Sigmoid colon (tissue), 7 donors: ENCODE data around the gene ADARB1. TPM values are rescaled to one million over a fixed set of nuclear protein-coding genes. Genes with fewer than 3 reads are reported as not detected.

Experiments used
- DNase-seq: peaks from one replicate; pipeline ENCODE4 v3.0.0-alpha.2; 2019
- H3K27ac ChIP-seq, 4 donors: fragments of 200-600 bp; sonication (generic); one replicate each; pipeline ENCODE4 v1.5.1; 2016 to 2019; ENCODE audit warnings: mild to moderate bottlenecking in 1 of 4
- H3K27me3 ChIP-seq, 3 donors: fragments of 200-600 bp; sonication (generic); one replicate each; pipeline ENCODE4 v1.5.1; 2019; ENCODE audit warnings: mild to moderate bottlenecking in 1 of 3
- H3K36me3 ChIP-seq, 4 donors: fragments of 200-600 bp; sonication (generic); one replicate each; pipeline ENCODE4 v1.5.1; 2016 to 2019
- H3K4me1 ChIP-seq, 4 donors: fragments of 200-600 bp; sonication (generic); one replicate each; pipeline ENCODE4 v1.5.1; 2017 to 2019
- H3K4me3 ChIP-seq, 4 donors: fragments of 200-600 bp; sonication (generic); one replicate each; pipeline ENCODE4 v1.5.1; 2017 to 2019; ENCODE audit warnings: mild to moderate bottlenecking in 2 of 4, moderate library complexity in 1 of 4
- H3K9me3 ChIP-seq, 4 donors: fragments of 200-600 bp in 3 of 4; sonication (generic) in 3 of 4; one replicate each; pipeline versions ENCODE4 v1.5.1 to v1.6.1; 2013 to 2019
- CTCF ChIP-seq, 4 experiments: fragments of 450-650 bp in 3 of 4; fragments of 200-600 bp in 1 of 4; IDR thresholded peaks; one replicate each; pipeline ENCODE4 v1.5.1; 2016 to 2019; ENCODE audit warnings: antibody characterized with exemption in 4 of 4, mild to moderate bottlenecking in 3 of 4, moderate library complexity in 2 of 4
- EP300 ChIP-seq, 4 donors: sonication (generic); formaldehyde crosslinking; IDR thresholded peaks; one replicate each; pipeline ENCODE4 v1.6.1; 2017; ENCODE audit warnings: antibody characterized with exemption in 4 of 4
- POLR2A ChIP-seq, 2 donors: fragments of 450-650 bp; IDR thresholded peaks; one replicate each; pipeline ENCODE4 v1.6.1; 2016; ENCODE audit warnings: antibody characterized with exemption in 2 of 2, mild to moderate bottlenecking in 2 of 2, moderate library complexity in 2 of 2
- POLR2AphosphoS5 ChIP-seq, 4 donors: sonication (generic); formaldehyde crosslinking; IDR thresholded peaks; one replicate each; pipeline ENCODE4 v1.6.1; 2017; ENCODE audit warnings: antibody characterized with exemption in 4 of 4
- WGBS, 2 donors: extraction: QIAGEN DNeasy Blood & Tissue Kit; methylation state at CpG; one replicate each; pipeline ENCODE4 v1.1.7; 2013; 5-methylcytosine and 5-hydroxymethylcytosine counted together
- intact Hi-C: fragments of 100-400 bp; cut with DNase I; formaldehyde crosslinking; loops from one replicate; pipeline ENCODE4 v1.15.1; 2023
- polyA plus RNA-seq, 3 donors: library from polyadenylated mRNA; stranded (reverse); fragments of 200-250 nt; gene quantifications; one replicate each; pipeline ENCODE4 v1.2.3, GENCODE V29; 2013
- total RNA-seq, 4 donors: library from RNA; depleted of rRNA; stranded (reverse); fragments of >200 nt; gene quantifications; one replicate each; pipeline ENCODE4 v1.1.0, GENCODE V29; 2016
- donor health status: healthy with polysubstance abuse.
- donor health status: Bipolar disorder and iron deficiency.
- donor health status: healthy.

The ADARB1 gene
- total and polyA plus RNA-seq, 7 donors, result 0.92 to 102 (median 41.3) TPM

DNA sequence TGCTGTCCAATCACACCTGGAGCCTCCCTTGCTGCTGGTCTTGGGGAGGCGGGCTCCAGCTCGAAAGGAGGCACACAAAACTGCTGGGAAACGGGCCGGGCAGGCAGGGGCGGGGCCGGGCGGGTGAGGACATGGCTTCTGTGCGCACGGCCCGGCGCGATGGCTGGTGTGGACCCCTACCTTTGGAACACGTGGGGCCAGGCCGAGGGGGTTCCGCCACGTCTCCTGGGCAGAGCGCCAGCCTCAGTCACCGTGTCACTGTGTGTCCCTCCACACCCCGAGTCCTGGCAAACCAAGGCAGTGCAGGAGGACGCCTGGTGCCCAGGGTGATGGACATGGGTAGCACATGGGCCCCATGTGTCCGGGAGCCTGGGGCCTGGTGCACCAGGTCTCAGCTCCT, 42.0 kb upstream of the ADARB1 start:
- Histone ChIP-seq H3K9me3 (peaks cover 0 to 11% (median 3%) of the 10 kb centered on the region in 4 donors), H3K36me3 (no peaks in the 10 kb centered on the region), H3K27me3 (no peaks in the 10 kb centered on the region), H3K27ac (peak overlapping the region in 1 of 4 donors; percentile 85), H3K4me1 (peaks cover 0 to 29% (median 27%) of the 10 kb centered on the region in 4 donors), H3K4me3 (no peak overlapping the region)
- 27 to 77% methylated on average over 21 of the region's 21 CpGs for WGBS, 2 donors
- peak; percentile 68 for DNase-seq
- intact Hi-C loops, result no loop called here
- TF ChIP-seq CTCF (IDR thresholded peaks at IDR 0.05) (no peak), POLR2AphosphoS5 (IDR thresholded peaks at IDR 0.05) (no peak), EP300 (IDR thresholded peaks at IDR 0.05) (no peak), POLR2A (IDR thresholded peaks at IDR 0.05) (no peak)

GRCh38 chr21:45032977-45033710, 41.2 kb upstream of the ADARB1 start:
- H3K4me1 ChIP-seq, result peaks cover 0 to 29% (median 27%) of the 10 kb centered on the region in 4 donors
- H3K4me3 ChIP-seq, result no peak overlapping the region
- no peaks in the 10 kb centered on the region for H3K27me3 ChIP-seq
- WGBS, 2 donors, result 62 to 73% methylated on average over 35 of the region's 35 CpGs
- peaks cover 0 to 11% (median 3%) of the 10 kb centered on the region in 4 donors for H3K9me3 ChIP-seq
- peak; percentile 63 for DNase-seq
- TF ChIP-seq POLR2A (IDR thresholded peaks at IDR 0.05), result no peak
- TF ChIP-seq POLR2AphosphoS5 (IDR thresholded peaks at IDR 0.05), result no peak
- no peak for TF ChIP-seq EP300 (IDR thresholded peaks at IDR 0.05)
- no peak for TF ChIP-seq CTCF (IDR thresholded peaks at IDR 0.05)
- peak overlapping the region in 3 of 4 donors; percentile 55 to 85 (median 61) for H3K27ac ChIP-seq
- no peaks in the 10 kb centered on the region for H3K36me3 ChIP-seq
- intact Hi-C loops, result no loop called here

DNA sequence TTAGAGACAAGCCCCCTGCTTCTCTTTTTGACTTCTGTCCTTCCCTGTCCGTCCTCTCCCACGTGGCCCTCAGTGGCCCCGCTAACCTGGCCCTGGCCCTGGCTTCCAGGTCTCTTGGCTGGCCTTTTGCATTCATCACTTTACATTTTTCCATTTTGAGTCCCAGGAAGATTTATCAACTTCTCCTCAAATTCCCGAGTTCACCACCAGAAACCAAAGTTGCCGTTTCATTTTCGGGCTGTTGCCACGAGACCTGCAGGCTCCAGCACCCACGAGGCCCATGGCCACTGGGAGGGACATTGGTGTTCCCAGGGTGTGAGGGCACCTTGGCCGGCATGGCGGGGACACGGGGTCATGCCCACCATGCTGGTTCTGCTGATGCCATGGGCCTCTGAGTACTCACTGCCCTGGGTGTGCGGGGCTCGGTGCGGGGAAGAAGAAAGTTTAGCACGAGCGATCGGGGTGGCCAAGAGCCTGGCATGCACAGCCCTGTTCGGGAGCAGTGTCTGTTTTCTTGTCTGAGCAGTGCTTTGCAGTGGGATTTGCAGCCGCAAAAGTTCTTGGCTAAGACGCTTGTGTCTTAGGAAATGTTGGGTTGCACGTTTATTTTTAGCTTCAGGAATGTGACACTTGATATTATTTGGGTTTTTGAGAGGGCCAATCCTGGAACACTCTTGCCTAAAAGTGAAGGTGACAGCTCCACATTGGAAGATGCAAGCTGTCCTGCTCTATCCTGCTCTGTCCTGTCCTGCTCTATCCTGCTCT, 40.4 kb upstream of the ADARB1 start:
- DNase-seq, result peak; percentile 78
- peaks cover 0 to 11% (median 3%) of the 10 kb centered on the region in 4 donors for H3K9me3 ChIP-seq
- peak overlapping the region; percentile 49 to 85 (median 58) for H3K27ac ChIP-seq
- peaks cover 0 to 29% (median 27%) of the 10 kb centered on the region in 4 donors for H3K4me1 ChIP-seq
- 76 to 79% methylated on average over 21 of the region's 21 CpGs for WGBS, 2 donors
- no peaks in the 10 kb centered on the region for H3K36me3 ChIP-seq
- no peak for TF ChIP-seq POLR2AphosphoS5 (IDR thresholded peaks at IDR 0.05)
- TF ChIP-seq POLR2A (IDR thresholded peaks at IDR 0.05), result no peak
- TF ChIP-seq EP300 (IDR thresholded peaks at IDR 0.05), result no peak
- no peak for TF ChIP-seq CTCF (IDR thresholded peaks at IDR 0.05)
- H3K4me3 ChIP-seq, result peak overlapping the region in 1 of 4 donors; percentile 11
- no peaks in the 10 kb centered on the region for H3K27me3 ChIP-seq
- intact Hi-C loops, result no loop called here

GRCh38 chr21:45034556-45035476, 39.6 kb upstream of the ADARB1 start:
- no peaks in the 10 kb centered on the region for H3K27me3 ChIP-seq
- TF ChIP-seq CTCF (IDR thresholded peaks at IDR 0.05) (no peak), POLR2A (IDR thresholded peaks at IDR 0.05) (no peak), EP300 (IDR thresholded peaks at IDR 0.05) (no peak), POLR2AphosphoS5 (IDR thresholded peaks at IDR 0.05) (no peak)
- intact Hi-C loops, result no loop called here
- H3K9me3 ChIP-seq, result peaks cover 0 to 11% (median 3%) of the 10 kb centered on the region in 4 donors
- DNase-seq, result peak; percentile 64
- WGBS, 2 donors, result 85 to 88% methylated on average over 23 of the region's 23 CpGs
- H3K27ac ChIP-seq, result peak overlapping the region in 2 of 4 donors; percentile 61 to 85
- no peaks in the 10 kb centered on the region for H3K36me3 ChIP-seq
- H3K4me3 ChIP-seq, result no peak overlapping the region
- peaks cover 0 to 29% (median 25%) of the 10 kb centered on the region in 4 donors for H3K4me1 ChIP-seq
